Mesothelial cell of epicardium (in vitro differentiated cells): Measurements from ENCODE around the gene METTL17. TPM values are rescaled to one million over a fixed set of nuclear protein-coding genes. Genes with fewer than 3 reads are reported as not detected.

Source experiments
- DNase-seq, 2 experiments: peaks; one replicate each; pipeline ENCODE4 v3.0.0; 2021; ENCODE audit warnings: low spot score in 2 of 2; ENCODE audit not compliant: unreplicated experiment in 2 of 2
- H3K27ac Mint-ChIP-seq: 2 replicates; pipeline ENCODE4 v1.8.0; 2021; ENCODE audit warnings: mixed read lengths
- H3K27me3 Mint-ChIP-seq: 2 replicates; pipeline ENCODE4 v1.8.0; 2021; ENCODE audit warnings: low read depth, mixed read lengths
- H3K36me3 Mint-ChIP-seq: 2 replicates; pipeline ENCODE4 v1.8.0; 2021; ENCODE audit warnings: mixed read lengths
- H3K4me1 Mint-ChIP-seq: 2 replicates; pipeline ENCODE4 v1.8.0; 2021; ENCODE audit warnings: mixed read lengths
- H3K4me3 Mint-ChIP-seq: 2 replicates; pipeline ENCODE4 v1.8.0; 2021; ENCODE audit warnings: mild to moderate bottlenecking, moderate library complexity, mixed read lengths
- H3K9me3 Mint-ChIP-seq: 2 replicates; pipeline ENCODE4 v1.8.0; 2021; ENCODE audit warnings: mixed read lengths
- total RNA-seq: library from RNA; stranded (reverse); gene quantifications from 3 replicates; pipeline ENCODE4 v1.2.1, GENCODE V29; 2021
- TF ChIP-seq, protein P1 (sequence below): fragments of 200-600 bp; sonication (generic); IDR thresholded peaks from one replicate; pipeline ENCODE4 v1.5.0; 2021; ENCODE audit warnings: antibody characterized with exemption; ENCODE audit not compliant: unreplicated experiment

METTL17 gene
- total RNA-seq, 1 donor from 2014 or later = 72.4 TPM

GRCh38 chr14:21015312-21015711 lies 25.5 kb downstream of the METTL17 start:
- Mint-ChIP-seq H3K4me1 (peaks cover 20% of the 10 kb centered on the region), H3K4me3 (no peak overlapping the region), H3K27me3 (no peaks in the 10 kb centered on the region), H3K9me3 (no peaks in the 10 kb centered on the region), H3K36me3 (peaks cover 15% of the 10 kb centered on the region), H3K27ac (no peak overlapping the region)
- DNase-seq = no peak
- TF ChIP-seq, protein P1, sequence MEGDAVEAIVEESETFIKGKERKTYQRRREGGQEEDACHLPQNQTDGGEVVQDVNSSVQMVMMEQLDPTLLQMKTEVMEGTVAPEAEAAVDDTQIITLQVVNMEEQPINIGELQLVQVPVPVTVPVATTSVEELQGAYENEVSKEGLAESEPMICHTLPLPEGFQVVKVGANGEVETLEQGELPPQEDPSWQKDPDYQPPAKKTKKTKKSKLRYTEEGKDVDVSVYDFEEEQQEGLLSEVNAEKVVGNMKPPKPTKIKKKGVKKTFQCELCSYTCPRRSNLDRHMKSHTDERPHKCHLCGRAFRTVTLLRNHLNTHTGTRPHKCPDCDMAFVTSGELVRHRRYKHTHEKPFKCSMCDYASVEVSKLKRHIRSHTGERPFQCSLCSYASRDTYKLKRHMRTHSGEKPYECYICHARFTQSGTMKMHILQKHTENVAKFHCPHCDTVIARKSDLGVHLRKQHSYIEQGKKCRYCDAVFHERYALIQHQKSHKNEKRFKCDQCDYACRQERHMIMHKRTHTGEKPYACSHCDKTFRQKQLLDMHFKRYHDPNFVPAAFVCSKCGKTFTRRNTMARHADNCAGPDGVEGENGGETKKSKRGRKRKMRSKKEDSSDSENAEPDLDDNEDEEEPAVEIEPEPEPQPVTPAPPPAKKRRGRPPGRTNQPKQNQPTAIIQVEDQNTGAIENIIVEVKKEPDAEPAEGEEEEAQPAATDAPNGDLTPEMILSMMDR = no peak

DNA sequence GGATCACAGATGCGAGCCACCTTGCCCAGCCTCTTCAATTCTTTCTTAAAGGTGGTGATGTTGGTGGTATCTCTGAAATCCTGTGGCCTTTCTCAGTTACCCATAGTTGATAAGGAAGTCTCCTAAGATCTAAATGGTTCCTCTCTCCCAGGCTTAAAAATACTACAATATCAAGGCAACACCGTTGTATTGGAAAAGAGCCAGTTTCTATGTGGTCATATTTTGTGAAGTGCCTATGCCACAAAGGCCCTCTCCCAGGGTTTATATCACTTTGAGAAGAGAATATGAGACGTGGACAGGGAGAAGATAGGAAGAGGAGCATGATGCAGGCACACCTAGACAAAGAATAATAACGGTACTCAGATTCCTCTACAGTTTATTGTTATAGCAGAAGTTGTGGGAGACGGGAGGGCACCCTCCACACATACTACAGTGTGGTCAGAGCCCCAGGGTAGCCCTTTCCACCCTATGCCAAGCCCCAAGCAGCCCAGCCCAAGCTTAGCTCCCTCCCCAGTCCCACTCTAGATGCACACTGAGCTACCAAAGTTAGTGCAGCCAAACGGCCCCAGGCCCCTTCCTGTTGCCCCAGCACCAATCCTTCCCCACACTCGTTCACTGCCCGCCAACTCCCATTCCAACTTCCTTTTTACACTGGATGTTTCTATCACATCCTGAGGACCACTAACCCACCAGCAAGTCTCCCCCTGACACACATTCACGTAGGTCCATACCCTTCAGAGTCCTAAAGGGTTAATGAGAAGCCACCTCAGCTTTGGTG lies 26.8 kb downstream of the METTL17 start:
- DNase-seq = no peak
- Mint-ChIP-seq H3K36me3 (peaks cover 25% of the 10 kb centered on the region), H3K9me3 (no peaks in the 10 kb centered on the region), H3K4me1 (peaks cover 13% of the 10 kb centered on the region), H3K27me3 (no peaks in the 10 kb centered on the region), H3K27ac (no peak overlapping the region), H3K4me3 (no peak overlapping the region)
- TF ChIP-seq, protein P1 = no peak

DNA sequence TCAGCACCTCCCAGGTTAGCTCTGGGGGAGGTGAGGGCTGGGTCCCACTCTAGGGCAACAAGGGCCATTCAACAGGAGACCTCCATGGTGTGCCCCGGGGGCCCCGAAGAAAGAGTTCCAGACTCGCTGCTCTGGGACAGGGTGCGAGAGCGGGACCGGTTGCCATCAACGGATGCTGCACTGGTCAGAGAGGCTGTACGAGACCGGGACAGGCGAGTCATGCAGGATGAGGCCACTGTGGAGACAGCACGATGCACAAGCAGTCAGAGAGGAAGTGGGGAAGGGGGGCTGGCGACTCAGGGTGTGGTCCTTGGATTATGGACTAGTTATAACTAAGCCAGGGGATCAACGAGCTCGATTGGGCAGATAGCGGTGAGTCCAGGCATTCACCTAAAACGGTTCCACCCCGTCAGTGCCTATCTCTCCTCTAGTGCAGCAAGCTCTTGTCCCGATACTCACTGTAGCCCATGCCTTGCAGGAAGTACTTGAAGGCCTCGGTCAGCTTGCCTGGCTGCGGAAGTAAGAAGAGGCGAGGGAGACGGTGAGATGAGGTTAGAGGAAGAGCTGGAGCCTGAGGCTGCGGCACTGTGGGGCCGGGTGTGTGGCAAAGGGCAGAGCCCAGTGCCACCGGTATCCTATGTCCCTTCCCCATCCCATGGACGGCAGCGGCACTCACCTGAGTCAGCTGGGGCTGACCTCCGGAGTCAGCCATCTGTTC lies 27.9 kb downstream of the METTL17 start:
- Mint-ChIP-seq H3K4me1 (peaks cover 16% of the 10 kb centered on the region), H3K9me3 (no peaks in the 10 kb centered on the region), H3K4me3 (no peak overlapping the region), H3K27me3 (no peaks in the 10 kb centered on the region), H3K27ac (no peak overlapping the region), H3K36me3 (peaks cover 30% of the 10 kb centered on the region)
- TF ChIP-seq, protein P1 = no peak
- DNase-seq = no peak

GRCh38 chr14:21018286-21018685 lies 28.5 kb downstream of the METTL17 start:
- no peaks in the 10 kb centered on the region for H3K27me3 Mint-ChIP-seq
- DNase-seq = no peak
- H3K27ac Mint-ChIP-seq = no peak overlapping the region
- H3K9me3 Mint-ChIP-seq = no peaks in the 10 kb centered on the region
- TF ChIP-seq, protein P1 = no peak
- peaks cover 30% of the 10 kb centered on the region for H3K36me3 Mint-ChIP-seq
- H3K4me1 Mint-ChIP-seq = peaks cover 21% of the 10 kb centered on the region
- no peak overlapping the region for H3K4me3 Mint-ChIP-seq

DNA sequence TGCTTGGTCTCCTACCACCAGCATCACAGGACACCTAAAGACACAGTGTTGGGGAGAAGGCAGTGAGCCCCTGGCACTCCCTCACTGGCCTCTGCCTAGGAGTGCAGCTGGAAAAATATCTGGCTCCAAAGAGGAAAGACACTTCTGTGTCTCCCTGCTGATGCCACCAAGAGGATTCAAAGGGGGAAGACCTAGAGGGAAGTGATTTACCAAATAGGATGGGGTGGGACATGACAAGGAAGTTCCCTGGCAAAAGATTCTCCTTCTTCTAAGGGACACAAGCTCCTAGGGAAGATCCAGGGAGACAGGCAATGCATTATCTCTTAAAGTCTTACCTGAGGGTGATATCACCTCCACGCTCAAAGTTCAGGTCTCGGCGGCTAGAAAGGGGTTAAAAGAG lies 29.0 kb downstream of the METTL17 start:
- H3K27me3 Mint-ChIP-seq = no peaks in the 10 kb centered on the region
- TF ChIP-seq, protein P1 = no peak
- no peaks in the 10 kb centered on the region for H3K9me3 Mint-ChIP-seq
- H3K4me3 Mint-ChIP-seq = no peak overlapping the region
- peaks cover 26% of the 10 kb centered on the region for H3K4me1 Mint-ChIP-seq
- H3K36me3 Mint-ChIP-seq = peaks cover 30% of the 10 kb centered on the region
- H3K27ac Mint-ChIP-seq = no peak overlapping the region
- no peak for DNase-seq
